ENCODE results near the gene HES4. TPM values are rescaled to one million over a fixed set of nuclear protein-coding genes. Genes with fewer than 3 reads are reported as not detected.

Gene HES4, protein sequence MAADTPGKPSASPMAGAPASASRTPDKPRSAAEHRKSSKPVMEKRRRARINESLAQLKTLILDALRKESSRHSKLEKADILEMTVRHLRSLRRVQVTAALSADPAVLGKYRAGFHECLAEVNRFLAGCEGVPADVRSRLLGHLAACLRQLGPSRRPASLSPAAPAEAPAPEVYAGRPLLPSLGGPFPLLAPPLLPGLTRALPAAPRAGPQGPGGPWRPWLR
- total RNA-seq (32.0 and 37.6 TPM in 2 replicates), polyA plus RNA-seq (30.5 and 50.6 TPM in 2 replicates), polyA minus RNA-seq (2.1 and 2.5 TPM in 2 replicates), Bru-seq, nascent RNA (percentile 41 among the genes with signal in this experiment), BruChase-seq, experiment 1, labeled RNA remaining after a 6-hour chase (percentile 78 among the genes with signal in this experiment), BruChase-seq, experiment 2, labeled RNA remaining after a 2-hour chase (percentile 54 among the genes with signal in this experiment)
- polyA plus RNA-seq (2011; cell fraction: cytosol; rRNA removed), result 6.8 and 11.8 TPM in 2 replicates
- polyA plus RNA-seq (2011; cell fraction: nucleus; rRNA removed), result 54.2 and 66.1 TPM in 2 replicates
- 3.1 and 11.3 TPM in 2 replicates for polyA plus RNA-seq (2012)
- polyA minus RNA-seq (2011; cell fraction: cytosol; rRNA and poly(A)+ RNA removed), result 26.1 TPM
- 9.2 and 33.1 TPM in 2 replicates for polyA minus RNA-seq (2011; cell fraction: nucleus; rRNA and poly(A)+ RNA removed)
- long read RNA-seq, transcript HES4-201 (4 exons, 899 nt), result major isoform, 60 of 111 reads
- long read RNA-seq, transcript HES4-202 (3 exons, 1,040 nt), result minor isoform, 12 of 111 reads
- long read RNA-seq, transcript HES4-203 (2 exons, 1,038 nt), result minor isoform, 15 of 111 reads
- long read RNA-seq, transcript HES4-204 (3 exons, 667 nt), result minor isoform, 7 of 111 reads
- long read RNA-seq, partial matches to known transcripts, result 4 of 111 reads
- long read RNA-seq, other reads (novel, unspliced or antisense), result 13 of 111 reads

DNA sequence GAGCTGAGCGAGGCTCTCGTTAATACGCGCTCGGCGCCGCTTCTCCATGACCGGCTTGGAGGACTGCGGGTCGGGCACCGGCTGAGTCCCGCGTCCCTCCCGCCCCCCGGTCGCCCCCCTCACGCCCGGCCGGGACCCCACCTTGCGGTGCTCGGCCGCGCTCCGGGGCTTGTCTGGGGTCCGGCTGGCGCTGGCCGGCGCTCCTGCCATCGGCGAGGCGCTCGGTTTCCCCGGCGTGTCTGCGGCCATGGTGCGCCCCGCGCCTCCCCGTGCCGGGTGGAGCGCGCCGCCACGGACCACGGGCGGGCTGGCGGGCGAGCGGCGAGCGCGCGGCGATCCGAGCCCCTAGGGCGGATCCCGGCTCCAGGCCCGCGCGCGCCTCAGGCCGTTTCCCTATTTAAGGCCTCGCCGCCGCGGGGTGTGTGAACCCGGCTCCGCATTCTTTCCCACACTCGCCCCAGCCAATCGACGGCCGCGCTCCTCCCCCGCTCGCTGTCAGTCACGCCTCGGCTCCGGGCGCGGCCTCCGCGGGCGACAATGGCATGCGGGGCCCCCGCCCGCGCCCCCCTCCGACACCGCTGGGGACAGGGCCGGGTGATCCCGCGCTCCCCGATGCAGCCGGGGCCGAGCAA lies at the start of gene HES4:
Gene HES4, minus strand, starts transcription at position 373 of the 632 bp plus-strand sequence. Its CDS starts 124 bp downstream, at position 249.
- peaks cover 0 to 19% of the 10 kb centered on the region in 2 experiments for H3K27me3 ChIP-seq (ENCODE audit: control insufficient read depth in 2 of 2, insufficient read depth in 2 of 2, low read length in 2 of 2)
- TF ChIP-seq MYC (IDR thresholded peaks at IDR 0.05; ENCODE audit: low read depth, low read length) (no peak), EZH2 (IDR thresholded peaks at IDR 0.05; ENCODE audit: borderline replicate concordance, low read depth, low read length, severe bottlenecking) (no peak), GATA2 (IDR thresholded peaks at IDR 0.05; ENCODE audit: insufficient read depth, insufficient read length, low read depth, low read length) (no peak), POLR2A (IDR thresholded peaks at IDR 0.05; ENCODE audit: low read depth, low read length) (peak; percentile 69), JUN (IDR thresholded peaks at IDR 0.05; ENCODE audit: borderline replicate concordance, insufficient read depth, insufficient read length, low read depth) (no peak), FOS (IDR thresholded peaks at IDR 0.05; ENCODE audit: borderline replicate concordance, insufficient read depth, low read length) (no peak), POLR2AphosphoS5 (IDR thresholded peaks at IDR 0.05; ENCODE audit: insufficient read depth, low read depth, low read length) (no peak)
- TF ChIP-seq, protein P1, sequence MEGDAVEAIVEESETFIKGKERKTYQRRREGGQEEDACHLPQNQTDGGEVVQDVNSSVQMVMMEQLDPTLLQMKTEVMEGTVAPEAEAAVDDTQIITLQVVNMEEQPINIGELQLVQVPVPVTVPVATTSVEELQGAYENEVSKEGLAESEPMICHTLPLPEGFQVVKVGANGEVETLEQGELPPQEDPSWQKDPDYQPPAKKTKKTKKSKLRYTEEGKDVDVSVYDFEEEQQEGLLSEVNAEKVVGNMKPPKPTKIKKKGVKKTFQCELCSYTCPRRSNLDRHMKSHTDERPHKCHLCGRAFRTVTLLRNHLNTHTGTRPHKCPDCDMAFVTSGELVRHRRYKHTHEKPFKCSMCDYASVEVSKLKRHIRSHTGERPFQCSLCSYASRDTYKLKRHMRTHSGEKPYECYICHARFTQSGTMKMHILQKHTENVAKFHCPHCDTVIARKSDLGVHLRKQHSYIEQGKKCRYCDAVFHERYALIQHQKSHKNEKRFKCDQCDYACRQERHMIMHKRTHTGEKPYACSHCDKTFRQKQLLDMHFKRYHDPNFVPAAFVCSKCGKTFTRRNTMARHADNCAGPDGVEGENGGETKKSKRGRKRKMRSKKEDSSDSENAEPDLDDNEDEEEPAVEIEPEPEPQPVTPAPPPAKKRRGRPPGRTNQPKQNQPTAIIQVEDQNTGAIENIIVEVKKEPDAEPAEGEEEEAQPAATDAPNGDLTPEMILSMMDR (IDR thresholded peaks at IDR 0.05; ENCODE audit: extremely low read depth in 1 of 2, insufficient read depth in 1 of 2, low read depth in 1 of 2, low read length in 2 of 2), result no peak
- TF ChIP-seq, protein P2, sequence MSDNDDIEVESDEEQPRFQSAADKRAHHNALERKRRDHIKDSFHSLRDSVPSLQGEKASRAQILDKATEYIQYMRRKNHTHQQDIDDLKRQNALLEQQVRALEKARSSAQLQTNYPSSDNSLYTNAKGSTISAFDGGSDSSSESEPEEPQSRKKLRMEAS (IDR thresholded peaks at IDR 0.05; ENCODE audit: insufficient read depth, insufficient read length), result peak; percentile 7
- H3K79me2 ChIP-seq (ENCODE audit: control insufficient read depth, insufficient read depth, low read length), result no peaks in the 10 kb centered on the region
- dilution Hi-C loops (cut with MboI; ENCODE audit: extremely low pct_ligation_motif_present, low sequenced_read_pairs), result no loop called here
- ChIA-PET POLR2A (no interaction called here), CTCF (interaction anchor here (0.8 to 5.7 kb wide), 3 partner anchors 14 to 18 kb away, joined by 6 to 41 read pairs (median 22); partner anchors contain the start of genes AGRN and ISG15)
- peak within 1 kb of the TSS; percentile 80 for H3K27ac ChIP-seq (ENCODE audit: insufficient read depth, low read depth, low read length)
- intact Hi-C loops (cut with micrococcal nuclease), result loop anchor here (1.0 to 2.0 kb wide), 2 partner anchors 15 to 64 kb away; no protein-coding TSS in a partner anchor
- peak; percentile 85 for FAIRE-seq
- no peaks in the 10 kb centered on the region for H3K9me3 ChIP-seq (replicated peaks; ENCODE audit: control insufficient read depth, insufficient read depth, low read length)
- H3K9me1 ChIP-seq (replicated peaks; ENCODE audit: control insufficient read depth, extremely low read depth, insufficient read depth, low read length), result no peaks in the 10 kb centered on the region
- H3K36me3 ChIP-seq (ENCODE audit: control insufficient read depth in 2 of 2, extremely low read depth in 1 of 2, insufficient read depth in 2 of 2, low read length in 2 of 2), result no peaks in the 10 kb centered on the region
- no peaks in the 10 kb centered on the region for H4K20me1 ChIP-seq (replicated peaks; ENCODE audit: control insufficient read depth, extremely low read depth, insufficient read depth, low read length)
- peak within 1 kb of the TSS; percentile 91 for H3K9ac ChIP-seq (replicated peaks; ENCODE audit: extremely low read depth, insufficient read depth, low read length)
- BruUV-seq (replicated peaks), result no TSS peak
- H3K4me1 ChIP-seq (ENCODE audit: control insufficient read depth, extremely low read depth, insufficient read depth, low read length), result peaks cover 13% of the 10 kb centered on the region
- H3K4me3 ChIP-seq (replicated peaks in 1 of 3; ENCODE audit: insufficient read depth in 1 of 3, low read depth in 1 of 3, low read length in 3 of 3), result peak within 1 kb of the TSS; percentile 47 to 55 (median 51)
- H2AFZ ChIP-seq (ENCODE audit: low read depth, low read length), result peak within 1 kb of the TSS; percentile 50
- peak within 1 kb of the TSS; percentile 72 for H3K4me2 ChIP-seq (ENCODE audit: insufficient read depth, low read length)
- DNase-seq (ENCODE audit: low read depth, low spot score), result peak; percentile 92
